Measurements from ENCODE around the gene GABRB2.
"Not testable (repeated sequence)": the region's sequence is repeated elsewhere in the genome, so short reads cannot be mapped to it uniquely, and the experiment has no call there.

Gene GABRB2

GRCh38 chr5:161385027-161385426, 161.5 kb downstream of the GABRB2 start:
- DNase-seq = no peak

- no peak for DNase-seq
Measured at GRCh38 chr5:161382685-161383084, 163.8 kb downstream of the GABRB2 start.

- no peak for DNase-seq
Measured at GRCh38 chr5:161380486-161380885, 166.0 kb downstream of the GABRB2 start.

- DNase-seq = no peak
Measured at GRCh38 chr5:161378701-161379100, 167.8 kb downstream of the GABRB2 start.

- DNase-seq = no peak
Measured at GRCh38 chr5:161376034-161376433, 170.5 kb downstream of the GABRB2 start.

GRCh38 chr5:161373345-161373707, 173.2 kb downstream of the GABRB2 start:
- DNase-seq = no peak

- no peak for DNase-seq
Measured at GRCh38 chr5:161372682-161373344, 173.7 kb downstream of the GABRB2 start.

GRCh38 chr5:161369022-161369421, 177.5 kb downstream of the GABRB2 start:
- no peak for DNase-seq

GRCh38 chr5:161358446-161358845, 188.1 kb downstream of the GABRB2 start:
- no peak for DNase-seq

GRCh38 chr5:161344234-161344633, 202.3 kb downstream of the GABRB2 start:
- DNase-seq = no peak

- no peak for DNase-seq
Measured at GRCh38 chr5:161342886-161343285, 203.6 kb downstream of the GABRB2 start.

GRCh38 chr5:161340012-161340411, 206.5 kb downstream of the GABRB2 start:
- DNase-seq = no peak

- DNase-seq = no peak
Measured at GRCh38 chr5:161333194-161333880, 213.2 kb downstream of the GABRB2 start.

- no peak for DNase-seq
Measured at GRCh38 chr5:161332343-161332742, 214.2 kb downstream of the GABRB2 start.

GRCh38 chr5:161314033-161314432, 232.5 kb downstream of the GABRB2 start:
- DNase-seq = no peak

- no peak for DNase-seq
Measured at GRCh38 chr5:161312882-161313281, 233.6 kb downstream of the GABRB2 start.

- DNase-seq = no peak
Measured at GRCh38 chr5:161311965-161312364, 234.6 kb downstream of the GABRB2 start.

GRCh38 chr5:161311146-161311708, 235.3 kb downstream of the GABRB2 start:
- DNase-seq = no peak

- DNase-seq = no peak
Measured at GRCh38 chr5:161306351-161306995, 240.1 kb downstream of the GABRB2 start.

GRCh38 chr5:161305601-161306000, 240.9 kb downstream of the GABRB2 start:
- no peak for DNase-seq

- DNase-seq = no peak
Measured at GRCh38 chr5:161302559-161302958, 244.0 kb downstream of the GABRB2 start.

GRCh38 chr5:161301586-161301985, 244.9 kb downstream of the GABRB2 start:
- no peak for DNase-seq

- DNase-seq = peak; percentile 10 to 11
Measured at GRCh38 chr5:161299053-161299452, 247.5 kb downstream of the GABRB2 start.

- DNase-seq = not testable (repeated sequence)
Measured at GRCh38 chr5:161297388-161297787, 249.1 kb downstream of the GABRB2 start.
